D721Med (cell line): ENCODE results near the gene PRG2.

Source experiments
- DNase-seq: peaks from one replicate; pipeline ENCODE4 v3.0.0; 2011; ENCODE audit warnings: low spot score; ENCODE audit not compliant: insufficient read length
- FAIRE-seq: peaks from 2 replicates; lab custom pipeline; 2011; peaks lifted over from hg19 to GRCh38; lab: Jason Lieb, UNC
- TF ChIP-seq, protein P1 (sequence below): IDR thresholded peaks from 2 replicates; pipeline ENCODE4 v1.5.1; 2012; ENCODE audit warnings: mild to moderate bottlenecking, control low read depth; ENCODE audit not compliant: insufficient read depth; ENCODE audit errors: missing control alignments

The PRG2 gene

GRCh38 chr11:57395905-57396623 lies 5.6 kb upstream of the PRG2 start:
- no peak for FAIRE-seq
- TF ChIP-seq, protein P1, sequence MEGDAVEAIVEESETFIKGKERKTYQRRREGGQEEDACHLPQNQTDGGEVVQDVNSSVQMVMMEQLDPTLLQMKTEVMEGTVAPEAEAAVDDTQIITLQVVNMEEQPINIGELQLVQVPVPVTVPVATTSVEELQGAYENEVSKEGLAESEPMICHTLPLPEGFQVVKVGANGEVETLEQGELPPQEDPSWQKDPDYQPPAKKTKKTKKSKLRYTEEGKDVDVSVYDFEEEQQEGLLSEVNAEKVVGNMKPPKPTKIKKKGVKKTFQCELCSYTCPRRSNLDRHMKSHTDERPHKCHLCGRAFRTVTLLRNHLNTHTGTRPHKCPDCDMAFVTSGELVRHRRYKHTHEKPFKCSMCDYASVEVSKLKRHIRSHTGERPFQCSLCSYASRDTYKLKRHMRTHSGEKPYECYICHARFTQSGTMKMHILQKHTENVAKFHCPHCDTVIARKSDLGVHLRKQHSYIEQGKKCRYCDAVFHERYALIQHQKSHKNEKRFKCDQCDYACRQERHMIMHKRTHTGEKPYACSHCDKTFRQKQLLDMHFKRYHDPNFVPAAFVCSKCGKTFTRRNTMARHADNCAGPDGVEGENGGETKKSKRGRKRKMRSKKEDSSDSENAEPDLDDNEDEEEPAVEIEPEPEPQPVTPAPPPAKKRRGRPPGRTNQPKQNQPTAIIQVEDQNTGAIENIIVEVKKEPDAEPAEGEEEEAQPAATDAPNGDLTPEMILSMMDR = no peak
- no peak for DNase-seq

GRCh38 chr11:57394203-57394965 lies 3.9 kb upstream of the PRG2 start:
- no peak for FAIRE-seq
- TF ChIP-seq, protein P1 = no peak
- DNase-seq = no peak

- DNase-seq (no peak), FAIRE-seq (no peak)
- TF ChIP-seq, protein P1 = no peak
These were observed 2.3 kb upstream of the PRG2 start for GRCh38 chr11:57392763-57393105.

DNA sequence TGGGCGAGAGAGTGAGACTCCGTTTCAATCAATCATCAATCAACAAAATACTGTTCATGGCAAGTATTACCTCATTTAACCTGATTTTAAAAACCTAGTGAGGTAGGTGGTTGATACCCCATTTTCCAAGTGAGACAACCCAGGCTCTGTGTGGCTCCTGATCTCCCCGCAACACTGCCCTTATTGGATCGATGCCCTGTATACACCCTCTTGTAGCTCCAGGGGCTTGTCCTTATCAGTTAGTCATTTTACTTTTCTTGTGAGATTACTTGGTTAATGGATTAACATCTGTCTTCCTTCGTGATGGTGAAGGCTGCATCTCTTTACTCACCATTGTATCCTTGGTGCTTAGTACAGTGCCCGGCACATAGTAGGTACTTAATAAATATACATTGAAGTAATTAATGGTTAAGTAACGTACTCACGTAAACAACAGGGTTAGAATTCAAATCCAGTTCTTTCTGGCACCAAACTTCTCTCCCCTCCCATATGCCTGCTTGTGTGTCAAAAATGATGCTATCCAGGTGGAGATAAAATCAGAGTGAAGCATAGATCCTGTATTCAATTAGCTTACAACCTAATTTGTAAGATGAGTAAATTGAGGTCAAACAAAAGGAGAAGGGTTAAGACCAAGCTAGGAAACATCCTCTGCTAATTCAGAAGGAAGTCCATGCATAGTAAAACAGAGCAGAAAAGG lies 1.8 kb upstream of the PRG2 start:
- TF ChIP-seq, protein P1 = no peak
- no peak for FAIRE-seq

GRCh38 chr11:57391539-57391938 lies 1.1 kb upstream of the PRG2 start:
- TF ChIP-seq, protein P1 = no peak
- DNase-seq (no peak), FAIRE-seq (no peak)

More for the DNA sequence above, 1.8 kb upstream of the PRG2 start:
- no peak for DNase-seq

DNA sequence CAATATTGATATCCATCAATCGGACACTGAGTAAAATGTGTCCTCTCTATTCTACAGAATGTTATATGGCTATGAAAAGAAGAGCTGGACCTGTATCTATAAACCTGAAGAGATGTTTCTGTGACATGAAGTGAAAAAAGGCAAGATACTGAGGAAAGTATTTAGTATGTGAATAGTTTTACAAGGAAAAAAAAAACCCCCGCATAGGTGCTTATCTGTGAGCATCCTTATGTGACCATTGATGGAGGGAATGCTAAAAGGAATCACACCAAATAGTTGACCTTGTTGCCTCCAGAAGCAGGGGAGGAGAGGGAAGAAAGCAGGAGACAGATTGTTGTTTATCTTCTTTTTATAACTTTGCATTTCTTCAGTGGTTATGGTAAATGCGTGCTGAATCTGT lies 661 bp upstream of the PRG2 start:
- DNase-seq = no peak
- FAIRE-seq = no peak
- TF ChIP-seq, protein P1 = no peak
